HCT116 (cell line): ENCODE data around the gene SYNGR1. TPM values are rescaled to one million over a fixed set of nuclear protein-coding genes. Genes with fewer than 3 reads are reported as not detected.

Experiments used
- ATAC-seq: fragments of 200-7000 bp; cut with Tn5 transposase; 2 replicates; pipeline ENCODE4 v1.9.1; 2020; ENCODE audit warnings: mild to moderate bottlenecking, moderate library complexity
- BruUV-seq: library from RNA; stranded (reverse); fragments of 400-500 nt; replicated peaks from 2 replicates; lab custom pipeline; 2021; lab: Mats Ljungman, UMichigan
- CTCF ChIA-PET: fragments of 300-600 bp; sonication (Branson Sonifier 250); formaldehyde crosslinking; loops from one replicate; lab custom pipeline; 2021; ENCODE audit warnings: antibody characterized with exemption; lab: Charles Lee
- POLR2A ChIA-PET: fragments of 300-600, 350-600 bp; sonication (Branson Sonifier 250); formaldehyde crosslinking; loops from one replicate; lab custom pipeline; 2021; ENCODE audit warnings: antibody characterized with exemption; lab: Charles Lee
- RAD21 ChIA-PET, 2 experiments: fragments of 300-600 bp; sonication (Branson Sonifier 250); formaldehyde crosslinking; loops; one replicate each; lab custom pipeline; 2023; ENCODE audit warnings: low total read pairs in 2 of 2; ENCODE audit not compliant: uncharacterized antibody in 2 of 2, unreplicated experiment in 2 of 2, low non-redundant PET in 1 of 2; lab: Charles Lee
- DNase-seq: peaks from one replicate; pipeline ENCODE4 v3.0.0-alpha.2; 2010; ENCODE audit warnings: low read depth, low spot score
- H2AFZ ChIP-seq: fragments of 200-600 bp; shearing (Covaris generic), sonication (generic); 2 replicates; pipeline ENCODE4 v1.6.1; 2017; ENCODE audit warnings: low read depth, mixed run types, mixed read lengths, antibody characterized with exemption, low read length; ENCODE audit not compliant: poor library complexity, severe bottlenecking
- H3K27ac ChIP-seq: 2 replicates; pipeline ENCODE4 v1.5.1; 2012; ENCODE audit warnings: low read depth, low read length
- H3K27me3 ChIP-seq: fragments of 200-600 bp; sonication (generic); 2 replicates; pipeline ENCODE4 v1.6.1; 2016; ENCODE audit warnings: mixed run types, low read length, mixed read lengths; ENCODE audit not compliant: insufficient read depth
- H3K36me3 ChIP-seq, 2 experiments: fragments of 200-500 bp in 1 of 2; fragments of 200-600 bp in 1 of 2; sonication (Bioruptor generic) in 1 of 2; sonication (generic) in 1 of 2; 2 replicates each; pipeline versions ENCODE4 v1.5.1 to v1.6.1; 2014 to 2016; ENCODE audit warnings: low read length in 2 of 2, inconsistent platforms in 1 of 2, mixed read lengths in 1 of 2, mixed run types in 1 of 2; ENCODE audit not compliant: insufficient read depth in 2 of 2, control insufficient read depth in 1 of 2
- H3K4me1 ChIP-seq, 2 experiments: fragments of 200-600 bp in 1 of 2; sonication (generic) in 1 of 2; 2 replicates each; pipeline versions ENCODE4 v1.5.1 to v1.6.1; 2012 to 2017; ENCODE audit warnings: low read length in 2 of 2, inconsistent platforms in 1 of 2, mild to moderate bottlenecking in 1 of 2, mixed read lengths in 1 of 2, mixed run types in 1 of 2, moderate library complexity in 1 of 2; ENCODE audit not compliant: insufficient read depth in 2 of 2, control insufficient read depth in 1 of 2
- H3K4me2 ChIP-seq: fragments of 200-600 bp; sonication (generic); 2 replicates; pipeline ENCODE4 v1.6.1; 2017; ENCODE audit warnings: mixed run types, low read length, mixed read lengths
- H3K4me3 ChIP-seq, 2 experiments: fragments of 200-600 bp in 1 of 2; sonication (generic) in 1 of 2; replicated peaks in 1 of 2; 2 replicates each; pipeline ENCODE4 v1.5.1; 2011 to 2016; ENCODE audit warnings: low read length in 2 of 2, control low read depth in 1 of 2, low read depth in 1 of 2, mild to moderate bottlenecking in 1 of 2, mixed read lengths in 1 of 2, mixed run types in 1 of 2
- H3K79me2 ChIP-seq: fragments of 200-600 bp; sonication (generic); 2 replicates; pipeline ENCODE4 v1.6.1; 2017; ENCODE audit warnings: mild to moderate bottlenecking, mixed run types, low read length, moderate library complexity, mixed read lengths; ENCODE audit not compliant: insufficient read depth
- H3K9ac ChIP-seq: fragments of 200-600 bp; sonication (generic); 2 replicates; pipeline ENCODE4 v1.6.1; 2016; ENCODE audit warnings: low read length, mixed read lengths
- H3K9me2 ChIP-seq: fragments of 200-600 bp; sonication (generic), shearing (Covaris generic); 2 replicates; pipeline ENCODE4 v1.6.1; 2017; ENCODE audit warnings: mixed run types, mild to moderate bottlenecking, moderate library complexity; ENCODE audit not compliant: insufficient read depth
- H3K9me3 ChIP-seq, 2 experiments: fragments of 200-500 bp in 1 of 2; fragments of 200-600 bp in 1 of 2; sonication (Bioruptor generic) in 1 of 2; sonication (generic) in 1 of 2; 2 replicates each; pipeline ENCODE4 v1.6.1; 2014 to 2017; ENCODE audit warnings: low read length in 2 of 2, mixed read lengths in 2 of 2, inconsistent platforms in 1 of 2, low read depth in 1 of 2, mild to moderate bottlenecking in 1 of 2, mixed run types in 1 of 2, moderate library complexity in 1 of 2; ENCODE audit not compliant: control insufficient read depth in 1 of 2, insufficient read depth in 1 of 2
- H4K20me1 ChIP-seq: fragments of 200-600 bp; sonication (generic), shearing (Covaris generic); 2 replicates; pipeline ENCODE4 v1.6.1; 2017; ENCODE audit warnings: mixed run types, mild to moderate bottlenecking, moderate library complexity; ENCODE audit not compliant: insufficient read depth
- CBX3 ChIP-seq: IDR thresholded peaks from 2 replicates; pipeline ENCODE4 v1.6.1; 2012; ENCODE audit warnings: low read depth
- CEBPB ChIP-seq: IDR thresholded peaks from 2 replicates; pipeline ENCODE4 v1.6.1; 2012; ENCODE audit warnings: low read depth
- FOSL1 ChIP-seq: IDR thresholded peaks from 2 replicates; pipeline ENCODE4 v1.6.1; 2012; ENCODE audit warnings: low read depth
- JUND ChIP-seq: IDR thresholded peaks from 2 replicates; pipeline ENCODE4 v1.6.1; 2012
- POLR2A ChIP-seq: IDR thresholded peaks from 2 replicates; pipeline ENCODE4 v1.7.0; 2011; ENCODE audit warnings: borderline replicate concordance; ENCODE audit not compliant: insufficient read depth, insufficient read length; ENCODE audit errors: extremely low read depth
- POLR2AphosphoS5 ChIP-seq: IDR thresholded peaks from 2 replicates; pipeline ENCODE4 v1.6.1; 2011; ENCODE audit warnings: mild to moderate bottlenecking, low read depth, low read length, moderate library complexity
- RAD21 ChIP-seq: IDR thresholded peaks from 2 replicates; pipeline ENCODE4 v1.6.1; 2012; ENCODE audit warnings: low read depth, mild to moderate bottlenecking
- SP1 ChIP-seq: IDR thresholded peaks from 2 replicates; pipeline ENCODE4 v1.6.1; 2012; ENCODE audit warnings: low read depth
- SRF ChIP-seq: IDR thresholded peaks from 2 replicates; pipeline ENCODE4 v1.6.1; 2012; ENCODE audit warnings: low read depth
- TCF7L2 ChIP-seq: IDR thresholded peaks from 2 replicates; pipeline ENCODE4 v1.7.0; 2011; ENCODE audit warnings: borderline replicate concordance, inconsistent platforms; ENCODE audit not compliant: insufficient read depth, insufficient read length; ENCODE audit errors: extremely low read depth
- YY1 ChIP-seq: IDR thresholded peaks from 2 replicates; pipeline ENCODE4 v1.6.1; 2011; ENCODE audit warnings: low read length, low read depth, moderate library complexity, mild to moderate bottlenecking; ENCODE audit not compliant: insufficient replicate concordance; ENCODE audit errors: extremely low read depth
- ZFX ChIP-seq: fragments of 450-650 bp; IDR thresholded peaks from 2 replicates; pipeline ENCODE4 v1.6.1; 2017
- ZNF274 ChIP-seq: fragments of 200-500 bp; sonication (Bioruptor generic); IDR thresholded peaks from 2 replicates; pipeline ENCODE4 v1.6.1; 2014; ENCODE audit warnings: mild to moderate bottlenecking, low read depth, low read length, inconsistent platforms
- intact Hi-C: fragments of 100-400 bp; cut with micrococcal nuclease; formaldehyde crosslinking; loops from 2 replicates; pipeline ENCODE4 v1.10.0; 2022
- total RNA-seq: library from RNA; stranded (reverse); gene quantifications from one replicate; pipeline ENCODE4 v1.2.1, GENCODE V29; 2021; ENCODE audit not compliant: unreplicated experiment
- TF ChIP-seq, protein P1 (sequence below): IDR thresholded peaks from 2 replicates; pipeline ENCODE4 v1.6.1; 2011; ENCODE audit warnings: mild to moderate bottlenecking, low read length, moderate library complexity; ENCODE audit not compliant: insufficient replicate concordance; ENCODE audit errors: extremely low read depth
- TF ChIP-seq, protein P2 (sequence below): IDR thresholded peaks from 2 replicates; pipeline ENCODE4 v1.6.1; 2012
- TF ChIP-seq, protein P3 (sequence below): IDR thresholded peaks from 2 replicates; pipeline ENCODE4 v1.6.1; 2012; ENCODE audit warnings: low read depth

The SYNGR1 gene
- total RNA-seq, 1 experiment from 2014 or later, result 20.7 TPM

DNA sequence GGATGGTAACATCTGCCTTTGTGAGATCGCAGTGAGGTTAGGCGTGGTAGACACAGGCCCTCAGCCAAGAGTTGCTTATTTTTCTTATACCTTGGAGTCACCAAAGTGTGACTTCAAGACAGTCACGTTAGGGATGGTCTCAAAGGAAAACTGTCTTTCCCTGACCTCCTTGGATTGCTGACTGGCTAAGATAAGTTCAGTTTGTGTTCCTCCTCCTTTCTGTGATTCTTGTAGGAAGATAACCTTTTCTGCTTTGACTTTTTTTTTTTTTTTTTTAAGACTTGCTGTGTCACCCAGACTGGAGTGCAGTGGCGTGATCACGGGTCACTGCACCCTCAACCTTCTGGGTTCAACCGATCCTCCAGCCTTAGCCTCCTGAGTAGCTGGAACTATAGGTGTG, 72.9 kb downstream of the SYNGR1 start:
- DNase-seq, result no peak
- no TSS peak for BruUV-seq
- Histone ChIP-seq H2AFZ (no peak overlapping the region), H4K20me1 (no peaks in the 10 kb centered on the region), H3K4me2 (no peak overlapping the region), H3K4me3 (no peak overlapping the region), H3K36me3 (peaks cover 20 to 22% of the 10 kb centered on the region in 2 experiments; a peak in 3 of 4 replicates), H3K27ac (no peak overlapping the region), H3K4me1 (no peaks in the 10 kb centered on the region), H3K9ac (no peak overlapping the region), H3K79me2 (no peaks in the 10 kb centered on the region), H3K27me3 (no peaks in the 10 kb centered on the region), H3K9me2 (no peaks in the 10 kb centered on the region), H3K9me3 (no peaks in the 10 kb centered on the region)
- TF ChIP-seq YY1 (no peak), CBX3 (no peak), CEBPB (no peak), POLR2A (no peak), ZNF274 (no peak), JUND (no peak), RAD21 (no peak), TCF7L2 (no peak), ZFX (no peak), POLR2AphosphoS5 (no peak), SP1 (no peak), FOSL1 (no peak), SRF (no peak)
- TF ChIP-seq, protein P1, sequence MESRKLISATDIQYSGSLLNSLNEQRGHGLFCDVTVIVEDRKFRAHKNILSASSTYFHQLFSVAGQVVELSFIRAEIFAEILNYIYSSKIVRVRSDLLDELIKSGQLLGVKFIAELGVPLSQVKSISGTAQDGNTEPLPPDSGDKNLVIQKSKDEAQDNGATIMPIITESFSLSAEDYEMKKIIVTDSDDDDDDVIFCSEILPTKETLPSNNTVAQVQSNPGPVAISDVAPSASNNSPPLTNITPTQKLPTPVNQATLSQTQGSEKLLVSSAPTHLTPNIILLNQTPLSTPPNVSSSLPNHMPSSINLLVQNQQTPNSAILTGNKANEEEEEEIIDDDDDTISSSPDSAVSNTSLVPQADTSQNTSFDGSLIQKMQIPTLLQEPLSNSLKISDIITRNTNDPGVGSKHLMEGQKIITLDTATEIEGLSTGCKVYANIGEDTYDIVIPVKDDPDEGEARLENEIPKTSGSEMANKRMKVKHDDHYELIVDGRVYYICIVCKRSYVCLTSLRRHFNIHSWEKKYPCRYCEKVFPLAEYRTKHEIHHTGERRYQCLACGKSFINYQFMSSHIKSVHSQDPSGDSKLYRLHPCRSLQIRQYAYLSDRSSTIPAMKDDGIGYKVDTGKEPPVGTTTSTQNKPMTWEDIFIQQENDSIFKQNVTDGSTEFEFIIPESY, result no peak
- TF ChIP-seq, protein P2, sequence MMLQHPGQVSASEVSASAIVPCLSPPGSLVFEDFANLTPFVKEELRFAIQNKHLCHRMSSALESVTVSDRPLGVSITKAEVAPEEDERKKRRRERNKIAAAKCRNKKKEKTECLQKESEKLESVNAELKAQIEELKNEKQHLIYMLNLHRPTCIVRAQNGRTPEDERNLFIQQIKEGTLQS, result no peak
- TF ChIP-seq, protein P3, sequence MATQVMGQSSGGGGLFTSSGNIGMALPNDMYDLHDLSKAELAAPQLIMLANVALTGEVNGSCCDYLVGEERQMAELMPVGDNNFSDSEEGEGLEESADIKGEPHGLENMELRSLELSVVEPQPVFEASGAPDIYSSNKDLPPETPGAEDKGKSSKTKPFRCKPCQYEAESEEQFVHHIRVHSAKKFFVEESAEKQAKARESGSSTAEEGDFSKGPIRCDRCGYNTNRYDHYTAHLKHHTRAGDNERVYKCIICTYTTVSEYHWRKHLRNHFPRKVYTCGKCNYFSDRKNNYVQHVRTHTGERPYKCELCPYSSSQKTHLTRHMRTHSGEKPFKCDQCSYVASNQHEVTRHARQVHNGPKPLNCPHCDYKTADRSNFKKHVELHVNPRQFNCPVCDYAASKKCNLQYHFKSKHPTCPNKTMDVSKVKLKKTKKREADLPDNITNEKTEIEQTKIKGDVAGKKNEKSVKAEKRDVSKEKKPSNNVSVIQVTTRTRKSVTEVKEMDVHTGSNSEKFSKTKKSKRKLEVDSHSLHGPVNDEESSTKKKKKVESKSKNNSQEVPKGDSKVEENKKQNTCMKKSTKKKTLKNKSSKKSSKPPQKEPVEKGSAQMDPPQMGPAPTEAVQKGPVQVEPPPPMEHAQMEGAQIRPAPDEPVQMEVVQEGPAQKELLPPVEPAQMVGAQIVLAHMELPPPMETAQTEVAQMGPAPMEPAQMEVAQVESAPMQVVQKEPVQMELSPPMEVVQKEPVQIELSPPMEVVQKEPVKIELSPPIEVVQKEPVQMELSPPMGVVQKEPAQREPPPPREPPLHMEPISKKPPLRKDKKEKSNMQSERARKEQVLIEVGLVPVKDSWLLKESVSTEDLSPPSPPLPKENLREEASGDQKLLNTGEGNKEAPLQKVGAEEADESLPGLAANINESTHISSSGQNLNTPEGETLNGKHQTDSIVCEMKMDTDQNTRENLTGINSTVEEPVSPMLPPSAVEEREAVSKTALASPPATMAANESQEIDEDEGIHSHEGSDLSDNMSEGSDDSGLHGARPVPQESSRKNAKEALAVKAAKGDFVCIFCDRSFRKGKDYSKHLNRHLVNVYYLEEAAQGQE, result no peak
- POLR2A ChIA-PET, result interaction anchor here (0.7 kb wide), 1 partner anchor 1288 kb away, joined by 3 read pairs; no protein-coding TSS in a partner anchor
- no peak for ATAC-seq
- RAD21 ChIA-PET, result no interaction called here
- CTCF ChIA-PET, result no interaction called here
- intact Hi-C loops, result no loop called here
